Iris pigment epithelial cell (primary cell): ENCODE data around the gene TRIM41.
"Not testable (repeated sequence)": the region's sequence is repeated elsewhere in the genome, so short reads cannot be mapped to it uniquely, and the experiment has no call there.

Experiments
- DNase-seq: peaks from one replicate; pipeline ENCODE4 v3.0.0-alpha.2; 2011; ENCODE audit warnings: low read depth

TRIM41 gene

GRCh38 chr5:181211208-181211607 is 11.9 kb upstream of the TRIM41 start:
- no peak for DNase-seq

DNA sequence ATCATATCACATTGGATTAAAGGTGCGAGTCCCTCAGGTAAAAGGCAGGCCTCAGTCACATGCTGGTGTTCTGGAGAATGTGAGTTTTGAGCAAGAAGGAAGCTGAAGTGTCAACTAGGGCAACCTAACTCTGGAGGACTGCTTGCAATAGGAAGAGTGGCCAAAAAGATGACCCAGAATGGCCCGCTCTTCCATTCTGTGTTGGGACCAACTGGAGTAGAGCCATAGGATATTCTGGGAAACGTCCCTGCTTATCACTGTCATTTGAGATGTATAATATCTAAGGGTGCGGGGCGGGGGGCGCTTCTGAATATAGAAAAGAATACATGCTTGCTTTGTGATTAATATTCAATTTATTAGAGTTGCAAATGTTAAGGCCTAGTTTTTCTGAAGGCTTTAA is 11.0 kb upstream of the TRIM41 start:
- no peak for DNase-seq

DNA sequence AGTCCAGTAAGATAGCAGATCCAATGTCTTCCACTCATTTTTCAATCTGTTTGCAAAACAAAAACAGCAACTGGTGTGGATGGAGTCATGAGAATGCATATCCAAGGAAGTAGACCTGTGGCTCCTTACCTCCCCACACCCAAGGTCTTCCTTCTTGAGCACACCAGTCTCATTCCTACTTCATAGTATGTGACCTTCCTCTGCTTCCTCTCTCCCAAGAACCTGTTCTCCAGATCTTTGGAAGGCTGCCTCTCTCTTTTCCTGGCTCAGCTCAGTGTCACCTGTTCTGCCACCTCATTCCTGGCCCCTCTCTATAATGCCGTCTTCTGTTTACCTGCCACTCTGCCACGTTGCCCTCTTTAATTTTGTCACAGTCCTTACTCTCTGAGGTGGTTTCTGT is 10.1 kb upstream of the TRIM41 start:
- no peak for DNase-seq

- DNase-seq: not testable (repeated sequence)
Measured at GRCh38 chr5:181214249-181214648, 8.8 kb upstream of the TRIM41 start.

DNA sequence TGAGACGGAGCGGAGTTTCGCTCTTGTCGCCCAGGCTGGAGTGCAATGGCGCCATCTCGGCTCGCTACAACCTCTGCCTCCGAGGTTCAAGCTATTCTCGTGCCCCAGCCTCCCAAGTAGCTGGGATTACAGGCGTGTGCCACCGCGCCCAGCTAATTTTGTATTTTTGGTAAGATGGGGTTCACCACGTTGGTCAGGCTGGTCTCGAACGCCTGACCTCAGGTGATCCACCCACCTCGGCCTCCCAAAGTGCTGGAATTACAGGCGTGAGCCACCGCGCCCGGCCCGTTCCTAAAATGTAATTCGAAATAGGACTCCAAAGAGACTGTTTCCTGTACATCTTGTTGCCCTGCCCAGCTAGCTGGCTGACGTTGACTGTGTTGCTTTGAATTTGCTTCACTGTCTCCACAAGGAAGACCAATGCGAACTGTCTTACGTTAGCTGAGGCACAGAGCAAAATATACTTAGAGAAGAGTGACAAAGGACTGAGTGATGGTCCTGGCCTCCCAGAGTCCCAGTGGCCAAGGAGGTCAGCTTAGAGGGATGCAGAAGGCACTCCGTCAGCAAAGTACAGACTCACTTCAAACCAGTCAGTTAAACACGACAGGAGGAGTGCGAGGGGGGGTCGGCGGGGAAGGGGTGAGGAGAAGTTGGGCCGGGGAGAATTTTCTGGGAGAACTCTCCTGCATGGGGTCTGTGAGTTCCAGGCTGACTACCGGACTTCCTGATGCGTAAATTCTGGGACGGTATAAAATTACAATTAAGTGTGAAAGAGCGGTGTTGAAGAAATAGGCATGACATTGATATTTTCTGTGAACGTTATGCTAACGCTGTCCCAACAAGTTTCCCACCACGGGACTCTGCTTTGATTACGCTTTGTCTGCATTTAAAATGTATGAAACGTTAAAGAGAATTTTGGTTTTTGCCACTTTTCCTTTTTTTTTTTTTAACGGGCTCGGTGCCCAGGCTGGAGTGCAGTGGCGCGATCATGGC is 6.8 kb upstream of the TRIM41 start:
- DNase-seq: no peak

- DNase-seq: peak; percentile 64
Measured at GRCh38 chr5:181217111-181217802, 5.8 kb upstream of the TRIM41 start.

DNA sequence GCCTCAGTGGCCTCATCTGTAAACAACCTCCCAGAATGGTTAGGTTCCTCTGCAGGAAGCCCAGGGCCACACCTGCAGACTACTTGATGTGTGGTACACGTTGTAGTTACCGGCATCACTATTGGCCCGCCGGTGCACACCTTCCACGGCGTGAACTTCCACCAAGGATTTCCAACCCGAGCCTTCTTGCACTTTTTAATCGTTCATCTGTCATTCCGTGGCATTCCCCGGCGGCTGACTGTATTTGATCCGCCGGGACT is 5.3 kb upstream of the TRIM41 start:
- no peak for DNase-seq

DNA sequence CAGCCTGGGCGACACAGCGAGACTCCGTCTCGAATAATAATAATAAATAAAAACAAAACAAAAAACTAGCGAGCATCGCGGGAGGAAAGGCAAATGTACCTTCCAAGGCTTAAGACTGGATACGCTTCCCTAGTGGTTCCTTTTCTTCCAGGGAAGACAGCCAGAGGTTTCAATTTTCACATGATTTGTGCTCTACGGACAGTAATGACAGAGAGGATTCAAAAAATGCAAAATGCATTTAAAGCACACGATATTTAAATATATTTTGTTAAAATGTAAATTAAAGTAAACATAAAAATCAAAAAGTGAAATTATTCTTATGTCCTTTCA is 4.3 kb upstream of the TRIM41 start:
- no peak for DNase-seq

GRCh38 chr5:181219262-181220177 is 3.6 kb upstream of the TRIM41 start:
- no peak for DNase-seq

GRCh38 chr5:181220178-181220515 is 2.9 kb upstream of the TRIM41 start:
- DNase-seq: no peak

GRCh38 chr5:181221105-181221791 is 1.8 kb upstream of the TRIM41 start:
- DNase-seq: peak; percentile 27

DNA sequence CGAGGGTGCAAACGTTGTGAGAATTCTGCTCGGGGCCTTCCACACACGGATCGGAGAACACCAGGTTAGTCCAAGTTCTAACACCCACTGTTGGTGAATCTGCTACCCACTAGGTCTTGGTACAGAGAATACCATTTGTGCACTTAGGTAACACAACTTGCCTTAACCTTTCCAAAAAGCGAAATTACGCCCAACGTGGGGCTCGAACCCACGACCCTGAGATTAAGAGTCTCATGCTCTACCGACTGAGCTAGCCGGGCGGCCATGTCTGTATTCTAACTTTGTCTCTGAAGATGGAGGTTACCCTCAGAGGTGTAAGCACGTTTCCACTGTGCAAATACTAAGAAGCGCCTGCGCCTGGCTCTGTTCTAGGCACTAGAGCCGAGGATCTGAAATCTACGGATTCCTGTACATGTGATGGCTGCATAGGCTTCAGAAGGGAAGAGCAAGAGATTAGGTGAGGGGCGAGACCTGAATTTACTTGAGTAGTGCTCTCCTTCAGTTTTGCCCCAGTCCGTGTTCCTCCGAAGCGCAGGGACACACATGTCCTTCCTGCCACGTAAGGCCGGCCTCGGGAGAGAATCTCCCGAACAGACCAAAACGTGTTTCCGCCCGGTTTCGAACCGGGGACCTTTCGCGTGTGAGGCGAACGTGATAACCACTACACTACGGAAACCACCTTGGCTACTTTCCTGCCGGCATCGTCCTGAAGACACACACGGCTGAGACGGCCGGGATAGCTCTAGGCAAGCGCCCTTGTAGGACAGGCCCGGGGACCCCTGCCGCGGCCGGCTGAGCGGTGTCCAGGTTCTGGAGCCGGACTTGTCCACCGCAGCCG is 1.1 kb upstream of the TRIM41 start:
- DNase-seq: peak; percentile 98

DNA sequence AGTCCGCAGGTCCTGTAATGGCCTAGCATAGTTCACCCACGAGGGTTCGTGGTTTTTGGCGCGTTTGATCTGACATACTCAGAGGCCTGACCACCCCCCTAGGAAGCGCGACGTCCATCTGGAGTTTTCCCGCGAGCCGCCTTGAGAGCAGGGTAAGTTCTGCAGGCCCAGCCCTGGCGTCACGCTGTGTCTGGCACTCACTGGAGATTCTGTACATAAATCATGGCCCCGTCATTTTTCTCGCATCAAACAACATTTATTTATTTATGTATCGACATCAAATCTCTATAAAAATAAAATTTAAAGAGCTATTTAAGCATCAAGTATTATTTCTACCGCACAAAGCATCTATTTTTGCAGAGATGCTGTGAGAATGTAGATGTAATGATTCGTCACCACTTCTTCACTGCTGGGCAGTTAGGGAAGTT is 437 bp upstream of the TRIM41 start:
- peak; percentile 56 for DNase-seq

DNA sequence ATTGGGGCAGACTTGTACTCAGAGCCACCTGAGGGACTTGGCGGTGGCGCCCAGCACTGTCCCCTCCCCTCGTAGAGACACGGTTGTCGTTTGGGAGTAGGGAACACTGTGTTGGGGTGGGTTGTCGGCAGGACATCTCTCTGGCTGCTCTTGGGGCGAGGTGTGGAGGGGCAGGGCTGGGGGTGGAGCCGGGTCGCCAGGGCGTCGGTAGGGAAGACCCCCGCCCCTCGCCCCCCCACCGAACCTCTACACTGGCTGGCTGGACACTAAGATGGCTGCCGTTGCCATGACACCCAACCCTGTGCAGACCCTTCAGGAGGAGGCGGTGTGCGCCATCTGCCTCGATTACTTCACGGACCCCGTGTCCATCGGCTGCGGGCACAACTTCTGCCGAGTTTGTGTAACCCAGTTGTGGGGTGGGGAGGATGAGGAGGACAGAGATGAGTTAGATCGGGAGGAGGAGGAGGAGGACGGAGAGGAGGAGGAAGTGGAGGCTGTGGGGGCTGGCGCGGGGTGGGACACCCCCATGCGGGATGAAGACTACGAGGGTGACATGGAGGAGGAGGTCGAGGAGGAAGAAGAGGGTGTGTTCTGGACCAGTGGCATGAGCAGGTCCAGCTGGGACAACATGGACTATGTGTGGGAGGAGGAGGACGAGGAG is 778 bp downstream of the TRIM41 start:
- DNase-seq: no peak

GRCh38 chr5:181224390-181225229 is 1.5 kb downstream of the TRIM41 start:
- DNase-seq: no peak

DNA sequence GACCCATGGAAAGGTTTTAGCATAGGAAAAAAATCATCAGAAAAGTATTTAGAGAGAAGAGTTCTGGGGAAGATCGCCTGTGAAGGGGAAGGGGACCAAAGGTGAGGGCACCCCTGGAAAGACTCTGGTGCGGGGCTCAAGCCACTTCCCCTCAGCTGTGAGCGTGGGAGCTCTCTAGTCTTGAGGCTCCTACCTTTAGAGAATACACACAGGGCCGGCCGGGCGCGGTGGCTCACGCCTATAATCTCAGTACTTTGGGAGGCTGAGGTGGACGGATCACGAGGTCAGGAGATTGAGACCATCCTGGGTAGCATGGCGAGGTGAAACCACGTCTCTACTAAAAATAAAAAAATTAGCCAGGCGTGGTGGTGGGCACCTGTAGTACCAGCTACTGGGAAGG is 6.9 kb downstream of the TRIM41 start:
- no peak for DNase-seq

DNA sequence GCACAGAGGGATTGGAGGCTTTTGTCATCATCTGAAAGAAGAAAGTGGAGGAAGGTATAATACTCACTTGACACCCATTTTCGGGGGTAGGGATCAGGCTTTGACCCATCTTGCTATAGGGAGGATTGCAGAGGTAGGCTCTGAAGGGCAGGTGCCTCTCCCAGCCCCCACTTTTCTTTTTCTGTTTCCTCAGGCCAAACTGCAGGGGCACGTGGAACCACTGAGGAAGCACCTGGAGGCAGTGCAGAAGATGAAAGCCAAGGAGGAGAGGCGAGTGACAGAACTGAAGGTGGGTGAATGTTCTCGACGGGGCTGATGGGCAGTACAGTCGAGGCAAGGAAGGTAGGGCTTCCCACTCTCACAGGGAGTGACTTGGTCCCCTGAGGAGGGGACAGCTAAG is 7.5 kb downstream of the TRIM41 start:
- DNase-seq: no peak

- DNase-seq: no peak
Measured at GRCh38 chr5:181231432-181231831, 8.4 kb downstream of the TRIM41 start.

DNA sequence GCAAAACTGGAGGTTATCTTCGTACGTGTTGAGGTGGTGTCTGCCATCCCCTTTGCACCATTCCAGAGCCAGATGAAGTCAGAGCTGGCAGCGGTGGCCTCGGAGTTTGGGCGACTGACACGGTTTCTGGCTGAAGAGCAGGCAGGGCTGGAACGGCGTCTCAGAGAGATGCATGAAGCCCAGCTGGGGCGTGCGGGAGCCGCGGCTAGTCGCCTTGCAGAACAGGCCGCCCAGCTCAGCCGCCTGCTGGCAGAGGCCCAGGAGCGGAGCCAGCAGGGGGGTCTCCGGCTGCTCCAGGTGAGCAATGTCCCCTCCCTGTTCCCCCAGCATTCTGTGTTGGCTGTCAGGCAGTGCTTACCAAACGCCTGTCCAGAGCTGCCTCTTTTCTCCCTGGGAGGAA is 9.5 kb downstream of the TRIM41 start:
- no peak for DNase-seq
